ENCODE data around the gene SUPT20HL2.

- TF ChIP-seq CTCF (conservative IDR thresholded peaks at IDR 0.05), result no peak
- no peak for TF ChIP-seq EZH2 (IDR thresholded peaks at IDR 0.05; ENCODE audit: low read depth)
These were observed 31.3 kb downstream of the SUPT20HL2 start for GRCh38 chrX:24282381-24283126.

Measured in PC-9 (cell line).